Activated B cell treated with CpG ODN at 0.5 μM for 24 hours (primary cell): ENCODE data around the gene POLR2A. TPM values are rescaled to one million over a fixed set of nuclear protein-coding genes. Genes with fewer than 3 reads are reported as not detected.

ENCODE experiments used
- ATAC-seq: fragments of 200-7000 bp; cut with Tn5 transposase; one replicate; pipeline ENCODE4 v1.10.0; 2021; ENCODE audit warnings: low read depth, mild to moderate bottlenecking, moderate library complexity
- CTCF ChIA-PET: fragments of 350-600 bp; sonication (Branson Sonifier 250); formaldehyde crosslinking; loops from one replicate; lab custom pipeline; 2021; ENCODE audit warnings: antibody characterized with exemption; lab: Charles Lee
- POLR2A ChIA-PET: fragments of 350-600 bp; sonication (Branson Sonifier 250); formaldehyde crosslinking; loops from one replicate; lab custom pipeline; 2021; ENCODE audit warnings: antibody characterized with exemption; lab: Charles Lee
- DNase-seq: peaks from one replicate; pipeline ENCODE4 v3.0.0; 2022
- H3K27ac Mint-ChIP-seq: one replicate; pipeline ENCODE4 v1.8.0; 2020; ENCODE audit warnings: mixed read lengths
- H3K27me3 Mint-ChIP-seq: one replicate; pipeline ENCODE4 v1.8.0; 2021; ENCODE audit warnings: mixed read lengths
- H3K36me3 Mint-ChIP-seq: one replicate; pipeline ENCODE4 v1.8.0; 2021; ENCODE audit warnings: low read depth, mixed read lengths
- H3K4me1 Mint-ChIP-seq: one replicate; pipeline ENCODE4 v1.8.0; 2021; ENCODE audit warnings: mixed read lengths
- H3K4me3 Mint-ChIP-seq: one replicate; pipeline ENCODE4 v1.8.0; 2020; ENCODE audit warnings: mild to moderate bottlenecking, mixed read lengths
- H3K9me3 Mint-ChIP-seq: one replicate; pipeline ENCODE4 v1.8.0; 2020; ENCODE audit warnings: mixed read lengths
- CTCF ChIP-seq: fragments of 200-600 bp; IDR thresholded peaks from one replicate; pipeline ENCODE4 v1.8.0; 2022; ENCODE audit warnings: antibody characterized with exemption, mild to moderate bottlenecking
- intact Hi-C: fragments of 100-400 bp; cut with micrococcal nuclease; formaldehyde crosslinking; loops from one replicate; pipeline ENCODE4 v1.15.1; 2024
- total RNA-seq: library from RNA; stranded (reverse); gene quantifications from 2 replicates; pipeline ENCODE4 v1.2.3, GENCODE V29; 2022

Gene POLR2A
- total RNA-seq, 1 donor from 2014 or later: 162 TPM

- Mint-ChIP-seq H3K4me3 (no peak overlapping the region), H3K27me3 (no peaks in the 10 kb centered on the region), H3K36me3 (no peaks in the 10 kb centered on the region), H3K9me3 (no peaks in the 10 kb centered on the region), H3K27ac (no peak overlapping the region), H3K4me1 (peaks cover 4% of the 10 kb centered on the region)
- DNase-seq: peak; percentile 27
- TF ChIP-seq CTCF: no peak
- POLR2A ChIA-PET: interaction anchor here (0.5 to 1.2 kb wide), 7 partner anchors 24 to 66 kb away, joined by 3 to 15 read pairs (median 6); partner anchors contain the start of genes POLR2A and SENP3
- intact Hi-C loops: loop anchor here (1.0 kb wide), 1 partner anchor 38 kb away; the partner anchor contains the start of gene SENP3
- CTCF ChIA-PET: interaction anchor here (1.0 to 14.2 kb wide), 10 partner anchors 9 to 64 kb away, joined by 3 to 364 read pairs (median 4); partner anchors contain the start of genes SENP3, TNFSF12 and TNFSF13
- peak; percentile 58 for ATAC-seq
Measured at GRCh38 chr17:7523033-7523432, 38.9 kb downstream of the POLR2A start.

GRCh38 chr17:7528842-7529241 lies 44.7 kb downstream of the POLR2A start:
- no peaks in the 10 kb centered on the region for H3K27me3 Mint-ChIP-seq
- CTCF ChIA-PET: no interaction called here

GRCh38 chr17:7530023-7530900 lies 46.1 kb downstream of the POLR2A start:
- POLR2A ChIA-PET: no interaction called here
- intact Hi-C loops: no loop called here
- Mint-ChIP-seq H3K36me3 (no peaks in the 10 kb centered on the region), H3K27me3 (no peaks in the 10 kb centered on the region), H3K9me3 (peaks cover 7% of the 10 kb centered on the region), H3K4me1 (no peaks in the 10 kb centered on the region), H3K27ac (no peak overlapping the region), H3K4me3 (no peak overlapping the region)
- no peak for TF ChIP-seq CTCF
- ATAC-seq: no peak
- CTCF ChIA-PET: interaction anchor here (4.5 kb wide), 1 partner anchor 16 kb away, joined by 12 read pairs; no protein-coding TSS in a partner anchor
- no peak for DNase-seq

More at GRCh38 chr17:7528842-7529241, 44.7 kb downstream of the POLR2A start:
- peaks cover 7% of the 10 kb centered on the region for H3K9me3 Mint-ChIP-seq
- POLR2A ChIA-PET: interaction anchor here (0.7 kb wide), 1 partner anchor 96 kb away, joined by 3 read pairs; no protein-coding TSS in a partner anchor
- no peak overlapping the region for H3K27ac Mint-ChIP-seq
- TF ChIP-seq CTCF: no peak
- ATAC-seq (no peak), DNase-seq (no peak)
- H3K4me1 Mint-ChIP-seq: no peaks in the 10 kb centered on the region
- intact Hi-C loops: no loop called here
- no peaks in the 10 kb centered on the region for H3K36me3 Mint-ChIP-seq
- no peak overlapping the region for H3K4me3 Mint-ChIP-seq

GRCh38 chr17:7538050-7538449 lies 53.9 kb downstream of the POLR2A start:
- DNase-seq (no peak), ATAC-seq (no peak)
- H3K36me3 Mint-ChIP-seq: no peaks in the 10 kb centered on the region
- ChIA-PET POLR2A (no interaction called here), CTCF (interaction anchor here (0.5 kb wide), 1 partner anchor 745 kb away, joined by 4 read pairs; no protein-coding TSS in a partner anchor)
- no peaks in the 10 kb centered on the region for H3K27me3 Mint-ChIP-seq
- no peaks in the 10 kb centered on the region for H3K4me1 Mint-ChIP-seq
- intact Hi-C loops: no loop called here
- H3K9me3 Mint-ChIP-seq: no peaks in the 10 kb centered on the region
- no peak overlapping the region for H3K27ac Mint-ChIP-seq
- no peak overlapping the region for H3K4me3 Mint-ChIP-seq
- TF ChIP-seq CTCF: no peak

GRCh38 chr17:7538891-7539545 lies 54.9 kb downstream of the POLR2A start:
- intact Hi-C loops: no loop called here
- H3K4me1 Mint-ChIP-seq: no peaks in the 10 kb centered on the region

More at GRCh38 chr17:7538891-7539545, 54.9 kb downstream of the POLR2A start:
- TF ChIP-seq CTCF: no peak
- Mint-ChIP-seq H3K9me3 (no peaks in the 10 kb centered on the region), H3K27ac (no peak overlapping the region), H3K36me3 (no peaks in the 10 kb centered on the region), H3K4me3 (no peak overlapping the region), H3K27me3 (no peaks in the 10 kb centered on the region)
- no peak for ATAC-seq
- no peak for DNase-seq
- POLR2A ChIA-PET: no interaction called here
- CTCF ChIA-PET: no interaction called here
